GM10847 (cell line): ENCODE data around the gene IFNGR1.

ENCODE experiments used
- POLR2A ChIP-seq: IDR thresholded peaks from 2 replicates; pipeline ENCODE4 v1.6.1; 2011; ENCODE audit not compliant: insufficient read length; ENCODE audit errors: extremely low read depth

The IFNGR1 gene

DNA sequence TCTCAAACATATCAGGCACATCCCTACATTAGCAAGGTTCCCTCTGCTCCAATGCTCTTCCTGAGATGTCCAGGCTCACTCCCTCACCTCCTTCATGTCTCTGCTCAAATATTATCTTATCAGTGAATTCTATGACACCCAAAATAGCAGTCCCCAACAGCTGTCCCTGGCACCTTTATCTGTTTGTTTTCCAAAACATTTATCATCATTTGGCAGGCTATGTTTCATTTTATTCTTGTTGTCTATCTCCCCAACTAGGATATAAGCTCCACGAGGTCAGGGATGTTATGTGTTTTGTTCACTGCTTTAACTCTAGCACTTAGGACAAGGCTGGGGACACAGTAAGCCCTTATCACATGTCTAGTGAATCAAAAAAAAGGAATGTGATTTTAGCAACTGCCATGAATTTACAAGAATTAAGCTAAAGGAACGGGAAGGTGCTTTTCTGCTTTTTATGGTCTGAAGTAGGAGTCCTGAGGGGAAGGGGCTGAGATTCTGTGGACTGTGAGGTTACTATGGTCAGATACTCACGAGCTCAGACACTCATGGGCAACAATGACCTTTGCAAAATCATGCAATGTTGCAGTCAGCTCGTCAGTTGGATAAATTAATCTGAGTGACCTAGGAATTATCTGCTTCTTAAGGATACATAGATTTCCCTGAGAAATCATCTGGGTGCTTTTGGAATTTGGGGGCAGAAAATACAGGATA lies 43.9 kb downstream of the IFNGR1 start:
- no peak for TF ChIP-seq POLR2A

DNA sequence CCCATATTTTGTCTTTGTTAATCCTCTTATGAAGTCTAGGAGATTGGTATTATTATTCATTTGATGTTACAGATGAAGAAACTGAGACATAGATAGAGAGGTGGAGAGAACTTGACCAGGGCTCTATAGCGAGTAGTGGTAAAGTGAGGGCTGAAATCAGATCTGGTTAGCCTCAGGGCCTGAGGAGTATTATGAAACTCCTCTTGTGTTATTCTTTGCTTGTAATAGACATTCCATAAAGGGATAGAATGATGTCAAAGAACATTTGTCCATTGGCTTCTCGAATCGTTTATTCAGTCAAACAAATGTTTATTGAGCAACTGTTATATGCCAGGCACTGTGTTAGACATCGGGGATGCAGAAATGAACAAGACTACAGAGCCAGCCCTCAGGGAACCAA lies 45.7 kb downstream of the IFNGR1 start, which contains the start of gene IL22RA2:
TSS of gene IL22RA2 (minus strand) at position 144 of the 400 bp plus-strand sequence. CDS start 11,895 bp downstream, outside the sequence.
- TF ChIP-seq POLR2A: no peak

DNA sequence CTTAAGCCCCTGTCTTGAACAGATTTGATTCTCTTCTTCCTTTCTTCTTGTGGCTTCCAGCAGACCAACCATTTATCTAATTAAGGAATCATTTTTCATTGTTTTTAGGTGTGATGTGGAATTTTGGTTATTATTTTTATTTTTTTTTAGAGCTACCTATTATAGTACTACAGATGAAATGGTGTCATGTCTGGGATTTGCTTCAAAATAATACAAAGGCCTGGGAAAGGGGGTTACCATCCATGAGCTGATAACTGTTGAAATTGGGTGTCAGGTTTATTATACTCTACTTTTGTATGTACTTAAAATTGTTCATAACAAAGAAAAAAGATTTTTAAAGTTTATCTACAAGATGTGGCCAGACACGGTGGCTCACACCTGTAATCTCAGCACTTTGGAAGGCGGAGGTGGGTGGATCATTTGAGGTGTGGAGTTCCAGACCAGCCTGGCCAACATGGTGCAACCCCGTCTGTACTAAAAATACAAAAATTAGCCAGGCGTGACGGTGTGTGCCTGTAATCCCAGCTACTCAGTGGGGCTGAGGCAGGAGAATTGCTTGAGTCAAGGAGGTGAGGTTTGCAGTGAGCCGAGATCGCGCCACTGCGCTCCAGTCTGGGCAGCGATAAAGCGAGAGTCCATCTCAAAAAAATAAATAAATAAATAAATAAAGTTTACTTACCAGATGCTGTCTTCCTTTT lies 46.3 kb downstream of the IFNGR1 start:
- no peak for TF ChIP-seq POLR2A

DNA sequence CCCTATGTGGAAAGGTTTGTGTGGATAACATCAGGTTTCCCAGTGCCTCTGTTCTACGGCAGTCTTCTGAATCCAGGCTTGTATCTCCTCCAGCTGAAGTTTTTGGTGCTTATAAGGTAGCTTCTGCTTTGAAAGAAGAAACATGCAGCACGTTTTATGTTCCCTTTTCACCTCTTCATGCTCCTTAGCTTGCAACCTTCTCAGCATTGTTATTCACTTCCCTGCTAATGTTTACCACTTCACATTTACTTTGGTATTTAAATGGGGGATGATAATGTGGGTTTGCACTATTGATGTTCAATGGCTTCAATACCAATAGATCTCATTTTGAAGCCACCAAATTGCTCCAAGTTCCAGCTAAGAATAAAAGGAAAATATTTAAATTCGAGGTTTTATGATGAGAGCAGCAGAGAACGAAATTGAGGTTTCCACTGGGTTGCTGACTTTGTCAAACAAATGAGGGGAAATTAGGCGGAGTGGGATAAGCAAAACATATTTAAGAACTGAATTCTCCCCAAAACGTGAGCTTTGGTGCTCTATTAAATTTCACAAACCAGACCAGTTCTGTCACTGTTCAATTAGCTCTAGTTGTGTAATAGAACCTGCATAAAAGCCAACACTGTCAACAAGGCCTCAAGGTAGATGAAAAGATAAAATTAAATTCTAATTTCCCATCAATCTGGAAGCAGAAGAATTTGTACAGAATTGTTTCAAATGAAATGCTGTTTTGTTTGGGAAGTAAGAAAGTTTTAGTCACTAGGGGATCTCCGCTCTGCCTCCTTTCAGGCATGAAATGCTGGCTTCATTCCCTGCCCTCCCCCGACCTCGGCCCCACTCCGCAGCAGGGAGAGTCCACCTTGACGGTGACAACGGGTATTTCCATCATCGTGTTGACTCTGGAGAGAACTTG lies 47.1 kb downstream of the IFNGR1 start:
- no peak for TF ChIP-seq POLR2A

DNA sequence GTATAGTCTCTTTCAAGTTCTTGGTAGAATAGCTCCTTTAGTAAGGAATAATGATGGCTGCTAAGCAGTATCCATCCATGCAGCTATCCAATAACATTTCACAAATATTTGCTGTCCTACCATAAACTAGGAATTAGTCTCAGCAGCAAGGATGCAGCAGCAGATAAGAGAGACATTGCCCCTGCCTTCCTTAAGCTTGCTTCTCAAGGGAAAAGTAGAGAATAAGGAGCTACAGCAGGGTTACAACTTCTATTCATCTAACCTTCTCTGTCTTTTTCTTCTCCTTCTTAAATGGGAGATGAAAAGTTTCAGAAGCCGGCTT lies 48.2 kb downstream of the IFNGR1 start:
- TF ChIP-seq POLR2A: no peak

DNA sequence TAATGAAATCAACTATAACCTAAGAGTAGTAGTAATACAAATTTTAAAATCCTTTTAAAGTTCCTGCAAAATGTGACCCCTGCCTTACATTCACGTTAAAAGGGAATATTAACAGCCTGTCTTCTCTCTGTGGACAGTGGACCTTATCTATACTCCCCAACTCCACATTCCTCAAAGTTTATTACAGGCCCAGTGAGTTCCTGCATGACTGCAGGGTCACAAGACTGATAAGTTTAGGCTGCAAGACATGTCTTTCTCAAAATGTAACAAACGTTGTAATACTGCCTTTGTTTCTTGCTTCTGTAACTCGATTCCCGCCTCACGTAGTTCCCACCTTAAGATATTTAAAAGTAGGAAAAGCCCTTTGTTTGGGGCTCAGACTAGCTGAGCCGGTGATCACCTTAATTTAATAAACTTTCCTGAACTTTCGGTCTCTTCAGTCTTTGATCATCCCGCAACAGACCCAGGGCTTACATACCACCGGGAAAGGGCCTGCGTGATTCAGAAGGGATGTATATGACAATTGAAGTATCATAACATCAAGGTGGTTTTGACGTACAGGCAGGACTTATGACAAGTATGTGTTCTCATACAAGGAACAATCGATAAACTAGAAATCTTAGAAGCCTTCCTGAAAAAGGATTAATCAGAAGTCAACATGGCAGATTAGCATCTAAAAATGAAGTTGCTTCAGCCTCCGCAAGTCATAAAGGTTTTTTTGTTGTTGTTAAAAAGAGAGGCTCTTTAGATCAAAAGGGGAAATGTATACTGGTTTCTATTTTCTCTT lies 48.7 kb downstream of the IFNGR1 start:
- no peak for TF ChIP-seq POLR2A

DNA sequence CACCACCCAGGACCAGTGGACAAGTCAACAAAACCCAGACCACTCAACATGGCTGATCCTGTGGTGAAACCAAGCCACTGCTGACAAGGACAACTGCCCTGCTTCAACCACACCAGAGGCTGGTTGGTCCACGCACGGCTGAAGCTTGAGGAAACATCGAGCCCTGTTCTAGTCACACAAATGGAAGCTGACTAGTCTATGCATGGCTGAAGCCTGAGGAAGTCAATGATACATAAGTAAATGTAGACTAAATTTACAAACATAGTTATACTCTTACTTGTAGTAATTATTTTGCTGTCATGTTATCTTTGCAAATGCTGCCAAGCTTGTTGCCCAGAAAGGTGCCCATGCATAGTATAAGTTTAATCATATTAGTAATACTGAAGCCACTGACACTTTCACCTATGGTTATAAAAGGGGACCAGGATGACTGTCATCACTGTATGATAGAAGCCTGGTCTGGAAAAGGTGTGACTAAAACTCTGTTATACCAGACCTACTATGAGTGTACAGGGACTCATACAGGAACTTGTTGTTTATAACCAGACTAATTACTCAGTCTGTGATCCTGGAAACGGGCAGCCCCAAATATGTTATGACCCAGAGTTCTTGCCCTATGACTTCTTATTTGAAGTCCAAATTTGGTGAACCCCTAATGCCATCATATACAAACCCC lies 51.3 kb downstream of the IFNGR1 start:
- TF ChIP-seq POLR2A: no peak

DNA sequence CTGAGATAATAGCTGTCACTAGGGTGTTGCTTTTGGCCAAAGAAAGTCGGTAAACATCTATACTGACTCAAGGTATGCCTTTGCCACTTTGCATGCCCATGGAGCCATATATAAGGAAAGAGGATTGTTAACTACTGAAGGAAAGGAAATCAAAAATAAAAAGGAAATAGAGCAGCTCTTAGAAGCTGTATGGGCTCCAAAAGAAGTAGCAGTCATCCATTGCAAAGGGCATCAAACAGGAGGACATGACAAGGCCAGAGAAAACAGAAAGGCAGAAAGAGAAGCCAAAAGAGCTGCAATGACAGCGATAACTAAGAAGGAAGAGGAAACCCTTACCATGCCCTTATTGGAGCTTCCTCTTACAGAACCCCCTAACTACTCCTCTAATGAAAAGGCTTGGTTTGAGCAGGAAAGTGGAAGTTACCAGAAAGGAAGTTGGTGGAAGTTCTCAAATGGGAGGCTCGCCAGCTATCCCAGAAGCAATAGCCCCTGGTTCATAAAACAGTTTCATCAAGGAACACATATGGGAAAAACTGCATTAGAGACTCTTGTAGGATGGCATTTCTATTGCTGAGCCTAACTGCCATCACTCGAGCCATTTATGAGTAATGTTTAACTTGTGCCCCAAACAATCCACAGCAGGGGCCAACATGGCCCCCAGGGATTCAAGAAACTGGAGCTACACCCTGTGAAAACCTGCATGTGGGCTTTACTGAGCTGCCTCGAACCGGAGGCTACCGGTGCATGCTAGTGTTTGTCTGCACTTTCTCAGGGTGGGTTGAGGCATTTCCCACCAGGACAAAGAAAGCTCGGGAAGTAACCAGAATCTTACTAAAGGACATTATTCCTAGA lies 52.7 kb downstream of the IFNGR1 start:
- TF ChIP-seq POLR2A: no peak

DNA sequence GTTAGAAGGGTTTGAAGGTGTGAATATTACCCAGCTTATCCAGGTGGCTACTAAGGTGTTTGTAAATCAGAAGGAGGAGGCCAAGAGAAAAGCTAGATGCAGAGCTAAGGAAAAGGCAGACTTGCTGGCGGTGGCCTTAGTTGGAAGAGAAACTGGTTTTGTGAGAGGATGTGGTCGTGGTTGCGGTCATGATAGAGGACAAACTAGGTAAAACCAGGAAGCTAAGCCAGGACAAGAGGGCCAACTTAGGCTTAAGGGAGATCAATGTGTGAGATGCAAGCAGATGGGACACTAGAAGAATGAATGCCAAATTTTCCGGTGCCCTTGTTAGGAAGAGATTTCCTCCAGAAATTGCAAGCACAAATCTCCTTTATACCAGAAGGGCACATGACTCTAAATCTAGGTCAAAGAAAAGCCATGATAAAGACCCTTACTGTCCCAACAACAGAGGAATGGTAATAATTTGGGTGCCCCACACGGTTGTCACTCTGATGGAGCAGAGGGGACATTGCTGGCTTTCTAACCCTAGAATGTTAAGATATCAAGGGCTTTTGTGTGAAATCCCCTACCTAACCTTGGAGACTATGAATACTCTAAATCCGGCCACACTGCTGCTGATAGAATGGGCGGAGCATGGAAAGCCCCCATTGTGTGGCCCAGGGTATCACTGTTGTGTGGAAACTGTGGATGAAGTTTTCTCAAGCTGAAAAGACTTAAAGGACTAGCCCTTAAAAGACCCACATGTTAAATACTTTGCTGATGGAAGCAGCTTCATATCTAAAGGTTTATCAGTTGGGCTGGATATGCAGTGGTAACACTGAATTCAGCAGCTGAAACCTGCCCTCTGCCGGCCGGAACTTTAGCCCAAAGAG lies 53.6 kb downstream of the IFNGR1 start:
- TF ChIP-seq POLR2A: no peak

DNA sequence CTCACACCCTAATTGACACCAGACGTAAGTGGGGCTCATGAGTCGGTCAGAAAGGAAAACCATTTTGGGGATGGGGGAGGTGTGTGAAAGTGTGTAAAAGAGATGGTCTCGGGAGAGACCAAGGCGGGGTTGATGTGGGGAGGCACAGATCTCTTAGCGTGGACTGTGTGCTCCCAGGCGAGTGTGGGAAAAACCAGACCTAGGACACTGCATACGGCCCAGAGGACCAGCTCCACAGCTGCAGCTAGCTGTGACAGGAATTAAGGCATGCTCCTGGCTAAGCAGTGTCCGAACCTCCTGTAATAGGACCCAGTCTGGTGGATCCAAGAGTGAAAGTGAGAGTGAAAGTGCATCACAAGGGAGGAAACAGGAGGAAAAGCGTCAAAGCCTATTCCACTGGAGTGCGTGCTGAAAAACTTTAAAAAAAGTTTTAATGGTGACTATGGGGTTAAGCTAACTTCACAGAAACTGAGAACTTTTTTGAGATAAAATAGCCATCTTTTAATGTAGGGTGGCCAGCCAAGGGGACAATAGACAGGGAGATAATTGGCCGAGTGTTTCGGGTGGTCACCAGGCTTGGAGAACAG lies 55.4 kb downstream of the IFNGR1 start:
- no peak for TF ChIP-seq POLR2A

DNA sequence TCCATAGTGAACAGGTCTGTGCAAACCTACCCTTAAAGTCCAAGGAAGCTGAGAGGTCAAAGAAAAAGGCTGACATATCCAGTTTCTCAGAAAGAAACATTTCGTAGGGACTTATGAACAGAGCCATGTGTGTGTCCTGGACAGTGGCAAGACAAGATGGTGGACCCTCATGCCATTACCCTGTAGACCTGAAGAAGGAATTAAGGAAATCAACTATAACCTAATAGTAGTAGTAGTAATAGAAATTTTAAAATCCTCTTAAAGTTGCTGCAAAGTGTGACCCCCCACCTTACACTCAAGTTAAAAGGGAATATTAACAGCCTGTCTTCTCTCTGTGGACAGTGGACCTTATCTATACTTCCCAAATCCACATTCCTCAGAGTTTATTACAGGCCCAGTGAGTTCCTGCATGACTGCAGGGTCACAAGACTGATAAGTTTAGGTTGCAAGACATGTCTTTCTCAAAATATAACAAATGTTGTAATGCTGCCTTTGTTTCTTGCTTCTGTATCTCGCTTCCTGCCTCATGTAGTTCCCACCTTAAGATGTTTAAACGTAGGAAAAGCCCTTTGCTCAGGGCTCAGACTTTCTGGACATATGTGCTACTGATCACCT lies 56.4 kb downstream of the IFNGR1 start:
- no peak for TF ChIP-seq POLR2A

DNA sequence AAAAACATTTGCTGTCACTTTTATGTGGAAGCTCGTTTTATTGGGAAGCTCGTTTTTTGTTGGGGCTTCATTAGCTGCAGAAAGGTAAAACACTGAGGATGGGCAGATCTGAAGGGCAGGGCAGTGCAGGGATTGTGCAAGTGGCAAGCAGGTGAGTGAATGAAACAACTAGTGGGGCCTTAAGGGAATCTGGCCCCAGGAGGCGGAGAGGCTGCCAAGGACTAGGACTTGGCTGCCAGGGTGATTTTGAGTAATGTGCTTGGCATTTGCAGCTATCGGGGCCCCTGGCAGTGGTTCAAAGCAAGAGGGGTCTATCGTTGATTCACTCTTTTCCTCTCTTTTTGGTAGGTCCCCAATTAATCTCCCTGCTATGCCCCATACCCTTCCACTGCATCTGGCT lies 57.2 kb downstream of the IFNGR1 start:
- no peak for TF ChIP-seq POLR2A
